ENCODE measurements around the gene SH3GL1.

DNA sequence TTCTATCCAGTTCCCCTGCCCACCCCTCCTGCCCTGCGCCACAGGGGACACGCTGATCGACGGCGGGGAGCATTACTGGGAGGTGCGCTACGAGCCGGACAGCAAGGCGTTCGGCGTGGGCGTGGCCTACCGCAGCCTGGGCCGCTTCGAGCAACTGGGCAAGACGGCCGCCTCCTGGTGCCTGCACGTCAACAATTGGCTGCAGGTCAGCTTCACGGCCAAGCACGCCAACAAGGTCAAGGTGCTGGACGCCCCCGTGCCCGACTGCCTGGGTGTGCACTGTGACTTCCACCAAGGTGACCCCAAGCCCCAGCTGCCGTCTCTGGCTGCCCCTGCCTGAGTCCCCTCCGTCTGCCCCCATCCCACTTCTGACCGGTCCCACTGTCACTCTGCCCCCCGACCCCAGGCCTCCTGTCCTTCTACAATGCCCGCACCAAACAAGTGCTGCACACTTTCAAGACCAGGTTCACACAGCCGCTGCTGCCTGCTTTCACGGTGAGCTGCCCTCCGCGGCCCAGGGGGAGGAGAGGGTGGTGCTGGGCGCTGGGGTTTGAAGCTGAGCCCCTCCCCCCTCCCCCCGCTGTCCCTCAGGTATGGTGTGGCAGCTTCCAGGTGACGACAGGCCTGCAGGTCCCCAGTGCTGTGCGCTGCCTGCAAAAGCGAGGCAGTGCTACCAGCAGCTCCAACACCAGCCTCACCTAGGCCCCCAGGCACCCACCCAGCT is 77.2 kb downstream of the SH3GL1 start:
- TF ChIP-seq CHD2 (IDR thresholded peaks at IDR 0.05; ENCODE audit: low read length, partially characterized antibody) (no peak), SMC3 (IDR thresholded peaks at IDR 0.05) (no peak), HOXB5 (CRISPR knock-in tag; IDR thresholded peaks at IDR 0.05) (no peak)
- TF ChIP-seq, protein P1, sequence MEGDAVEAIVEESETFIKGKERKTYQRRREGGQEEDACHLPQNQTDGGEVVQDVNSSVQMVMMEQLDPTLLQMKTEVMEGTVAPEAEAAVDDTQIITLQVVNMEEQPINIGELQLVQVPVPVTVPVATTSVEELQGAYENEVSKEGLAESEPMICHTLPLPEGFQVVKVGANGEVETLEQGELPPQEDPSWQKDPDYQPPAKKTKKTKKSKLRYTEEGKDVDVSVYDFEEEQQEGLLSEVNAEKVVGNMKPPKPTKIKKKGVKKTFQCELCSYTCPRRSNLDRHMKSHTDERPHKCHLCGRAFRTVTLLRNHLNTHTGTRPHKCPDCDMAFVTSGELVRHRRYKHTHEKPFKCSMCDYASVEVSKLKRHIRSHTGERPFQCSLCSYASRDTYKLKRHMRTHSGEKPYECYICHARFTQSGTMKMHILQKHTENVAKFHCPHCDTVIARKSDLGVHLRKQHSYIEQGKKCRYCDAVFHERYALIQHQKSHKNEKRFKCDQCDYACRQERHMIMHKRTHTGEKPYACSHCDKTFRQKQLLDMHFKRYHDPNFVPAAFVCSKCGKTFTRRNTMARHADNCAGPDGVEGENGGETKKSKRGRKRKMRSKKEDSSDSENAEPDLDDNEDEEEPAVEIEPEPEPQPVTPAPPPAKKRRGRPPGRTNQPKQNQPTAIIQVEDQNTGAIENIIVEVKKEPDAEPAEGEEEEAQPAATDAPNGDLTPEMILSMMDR (IDR thresholded peaks at IDR 0.05) = no peak
